GM13977 (cell line): ENCODE results near the gene SLC1A2.

ENCODE experiments used
- DNase-seq: peaks from one replicate; pipeline ENCODE4 v3.0.0; 2012; ENCODE audit warnings: low spot score
- in situ Hi-C: fragments of 300-500 bp; cut with MboI; formaldehyde crosslinking; loops from one replicate; pipeline ENCODE4 v1.12.0; 2022; ENCODE audit warnings: low sequenced_read_pairs, low pct_unique_long_range_greater_than_20kb, mixed read lengths, inconsistent platforms; ENCODE audit not compliant: unreplicated experiment
- TF ChIP-seq, protein P1 (sequence below): IDR thresholded peaks from 2 replicates; pipeline ENCODE4 v1.5.1; 2012; ENCODE audit warnings: mild to moderate bottlenecking, control low read depth; ENCODE audit not compliant: insufficient read depth; ENCODE audit errors: extremely low read depth, missing control alignments

Gene SLC1A2

DNA sequence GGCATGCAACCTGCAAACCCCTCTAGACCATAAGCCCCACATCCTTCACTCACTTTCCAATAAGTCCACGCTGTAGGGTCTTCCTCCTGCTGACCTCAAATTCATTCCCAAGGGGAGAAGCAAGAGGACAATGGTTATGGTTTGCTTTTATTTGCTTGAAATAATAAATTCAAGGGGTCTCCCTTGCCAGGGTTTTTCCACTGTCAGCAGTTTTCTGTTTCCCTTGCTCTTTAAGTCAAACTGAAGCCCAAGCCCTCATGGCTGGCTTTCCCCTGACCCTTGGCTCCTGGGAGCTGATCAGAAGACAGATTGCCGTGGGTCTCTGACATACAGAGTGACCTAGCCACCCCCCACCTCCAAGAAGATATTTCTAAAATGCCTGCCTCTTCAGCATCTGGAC lies 3.9 kb downstream of the SLC1A2 start:
- in situ Hi-C loops, result no loop called here

DNA sequence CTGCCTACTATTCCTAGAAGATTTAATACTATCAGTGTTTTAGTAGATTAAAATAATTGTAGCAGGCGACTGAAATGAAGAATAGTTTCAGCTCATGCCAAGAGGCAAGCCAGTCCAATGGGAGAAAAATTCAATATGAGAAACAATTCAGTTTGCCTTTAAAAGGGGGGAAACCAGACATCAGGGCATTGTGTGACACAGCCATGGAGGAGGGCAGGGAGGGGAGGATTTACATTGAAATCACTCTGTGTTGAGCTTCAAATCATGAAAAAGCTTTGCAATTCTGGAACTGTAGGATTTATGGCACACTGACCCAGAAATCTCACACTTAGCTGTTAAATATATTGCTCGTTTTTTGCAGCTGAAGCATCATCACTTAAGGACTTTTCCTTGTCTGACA lies 4.6 kb downstream of the SLC1A2 start:
- no peak for DNase-seq
- in situ Hi-C loops, result no loop called here
- TF ChIP-seq, protein P1, sequence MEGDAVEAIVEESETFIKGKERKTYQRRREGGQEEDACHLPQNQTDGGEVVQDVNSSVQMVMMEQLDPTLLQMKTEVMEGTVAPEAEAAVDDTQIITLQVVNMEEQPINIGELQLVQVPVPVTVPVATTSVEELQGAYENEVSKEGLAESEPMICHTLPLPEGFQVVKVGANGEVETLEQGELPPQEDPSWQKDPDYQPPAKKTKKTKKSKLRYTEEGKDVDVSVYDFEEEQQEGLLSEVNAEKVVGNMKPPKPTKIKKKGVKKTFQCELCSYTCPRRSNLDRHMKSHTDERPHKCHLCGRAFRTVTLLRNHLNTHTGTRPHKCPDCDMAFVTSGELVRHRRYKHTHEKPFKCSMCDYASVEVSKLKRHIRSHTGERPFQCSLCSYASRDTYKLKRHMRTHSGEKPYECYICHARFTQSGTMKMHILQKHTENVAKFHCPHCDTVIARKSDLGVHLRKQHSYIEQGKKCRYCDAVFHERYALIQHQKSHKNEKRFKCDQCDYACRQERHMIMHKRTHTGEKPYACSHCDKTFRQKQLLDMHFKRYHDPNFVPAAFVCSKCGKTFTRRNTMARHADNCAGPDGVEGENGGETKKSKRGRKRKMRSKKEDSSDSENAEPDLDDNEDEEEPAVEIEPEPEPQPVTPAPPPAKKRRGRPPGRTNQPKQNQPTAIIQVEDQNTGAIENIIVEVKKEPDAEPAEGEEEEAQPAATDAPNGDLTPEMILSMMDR, result no peak

More for the DNA sequence above, 3.9 kb downstream of the SLC1A2 start:
- TF ChIP-seq, protein P1, result no peak
- DNase-seq, result no peak

GRCh38 chr11:35414311-35414710 lies 5.0 kb downstream of the SLC1A2 start:
- TF ChIP-seq, protein P1, result no peak
- in situ Hi-C loops, result no loop called here
- no peak for DNase-seq

DNA sequence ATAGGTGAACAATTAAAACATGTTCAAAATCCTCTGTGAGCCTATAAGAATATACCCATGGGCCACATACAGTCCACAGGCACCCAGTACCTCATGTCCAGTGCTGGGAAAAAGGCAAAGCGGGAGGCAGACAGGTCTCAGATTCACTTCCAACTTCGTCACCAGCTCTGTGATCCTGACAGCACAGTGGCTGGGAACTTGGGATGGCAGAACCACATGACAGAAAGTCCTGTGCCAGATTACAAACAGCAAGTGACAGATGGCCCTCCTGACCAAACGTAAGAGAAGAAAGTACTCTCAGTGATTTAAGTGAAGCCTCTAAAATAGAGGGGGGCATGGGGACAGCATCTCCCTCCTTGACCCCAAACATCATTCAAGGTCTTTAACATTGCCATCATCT lies 5.8 kb downstream of the SLC1A2 start:
- no peak for DNase-seq
- TF ChIP-seq, protein P1, result no peak
- in situ Hi-C loops, result no loop called here

GRCh38 chr11:35412285-35412684 lies 7.1 kb downstream of the SLC1A2 start:
- TF ChIP-seq, protein P1, result peak; percentile 50
- no peak for DNase-seq

DNA sequence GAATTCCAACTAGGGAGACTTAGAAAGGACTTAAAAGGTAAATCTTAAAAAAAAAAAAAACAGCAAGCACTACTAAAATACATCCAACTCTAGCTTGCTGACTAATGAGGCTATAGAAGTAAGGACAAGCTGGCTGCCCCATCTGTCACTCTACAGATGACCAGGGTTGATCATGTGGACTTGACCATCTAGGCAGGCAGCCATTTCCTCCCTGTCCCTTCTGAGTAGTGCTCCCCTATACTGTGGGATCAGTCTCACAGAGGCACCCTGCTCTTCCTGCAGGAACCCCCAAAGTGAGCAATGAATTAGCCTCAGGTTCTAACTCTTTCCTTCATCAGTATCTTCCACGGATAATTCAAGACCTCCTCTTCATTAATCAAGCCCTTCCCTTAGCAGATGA lies 12.3 kb downstream of the SLC1A2 start:
- TF ChIP-seq, protein P1, result no peak
- in situ Hi-C loops, result no loop called here
- DNase-seq, result no peak

More at GRCh38 chr11:35412285-35412684, 7.1 kb downstream of the SLC1A2 start:
- in situ Hi-C loops, result no loop called here

DNA sequence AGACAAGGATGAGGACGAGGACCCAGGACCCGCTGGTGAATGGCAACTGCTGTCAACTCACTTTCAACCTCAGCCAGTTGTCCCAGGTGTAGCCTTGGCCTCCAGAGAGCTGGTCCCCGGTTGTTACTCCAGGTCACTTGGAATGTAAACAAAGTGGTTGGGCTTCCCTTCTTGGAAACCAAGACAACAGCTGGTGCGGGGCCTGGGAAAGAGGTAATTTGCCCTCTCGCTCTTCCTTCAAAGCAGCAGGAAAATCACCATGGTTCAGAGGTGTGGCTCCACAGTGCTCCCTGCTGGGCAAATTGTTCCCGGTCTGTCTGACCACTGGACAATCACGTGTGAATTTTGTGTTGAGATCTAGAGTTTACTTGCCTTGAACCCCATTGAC lies 15.0 kb downstream of the SLC1A2 start:
- DNase-seq, result no peak
- TF ChIP-seq, protein P1, result peak; percentile 57

More for the DNA sequence above, 15.0 kb downstream of the SLC1A2 start:
- in situ Hi-C loops, result no loop called here
